HepG2 (cell line): ENCODE data around the gene BZW1. TPM values are rescaled to one million over a fixed set of nuclear protein-coding genes. Genes with fewer than 3 reads are reported as not detected.
A peak's percentile ranks its signal among the peaks of the same experiment; 100 is the strongest.

Experiments used
- BCLAF1 ChIP-seq: fragments of 450-650 bp; IDR thresholded peaks from 2 replicates; pipeline ENCODE4 v1.6.1; 2017; ENCODE audit warnings: mild to moderate bottlenecking
- CAMTA2 ChIP-seq: sonication (generic); formaldehyde crosslinking; IDR thresholded peaks from 2 replicates; pipeline ENCODE4 v1.4.0; 2020; ENCODE audit warnings: mild to moderate bottlenecking, missing genetic modification reagents, borderline replicate concordance
- EEA1 ChIP-seq: sonication (generic); formaldehyde crosslinking; IDR thresholded peaks from 2 replicates; pipeline ENCODE4 v1.5.1; 2020; ENCODE audit warnings: mild to moderate bottlenecking, missing genetic modification reagents, borderline replicate concordance
- FOSL1 ChIP-seq: sonication (generic); formaldehyde crosslinking; IDR thresholded peaks from 2 replicates; pipeline ENCODE4 v1.9.0; 2021; ENCODE audit warnings: missing genetic modification reagents, borderline replicate concordance
- KDM1A ChIP-seq: IDR thresholded peaks from 2 replicates; pipeline ENCODE4 v1.6.1; 2016; ENCODE audit warnings: missing compliant biosample characterization
- KMT2A ChIP-seq: sonication (generic); formaldehyde crosslinking; IDR thresholded peaks from 2 replicates; pipeline ENCODE4 v1.4.0; 2020; ENCODE audit warnings: missing genetic modification reagents
- POLR2A ChIP-seq, 2 experiments: IDR thresholded peaks; 2 replicates each; pipeline ENCODE4 v1.6.1; 2011; ENCODE audit warnings: low read depth in 2 of 2, low read length in 2 of 2, mild to moderate bottlenecking in 1 of 2, moderate library complexity in 1 of 2; ENCODE audit not compliant: insufficient read depth in 1 of 2
- PPARG ChIP-seq: conservative IDR thresholded peaks from 2 replicates; pipeline ENCODE4 v1.6.1; 2016; ENCODE audit warnings: missing biosample characterization, missing genetic modification reagents
- PRMT3 ChIP-seq: sonication (generic); formaldehyde crosslinking; IDR thresholded peaks from 2 replicates; pipeline ENCODE4 v1.8.1; 2022; ENCODE audit warnings: low read depth, mild to moderate bottlenecking, moderate library complexity, missing genetic modification reagents, borderline replicate concordance
- SALL1 ChIP-seq: sonication (generic); formaldehyde crosslinking; IDR thresholded peaks from 2 replicates; pipeline ENCODE4 v1.8.0; 2022; ENCODE audit warnings: mild to moderate bottlenecking, missing genetic modification reagents
- SMC3 ChIP-seq: IDR thresholded peaks from 2 replicates; pipeline ENCODE4 v1.6.1; 2011; ENCODE audit warnings: low read length, improper control_type of control experiment
- SPEN ChIP-seq: sonication (generic); formaldehyde crosslinking; IDR thresholded peaks from 2 replicates; pipeline ENCODE4 v1.5.1; 2020; ENCODE audit warnings: low read depth, mild to moderate bottlenecking, missing genetic modification reagents
- TGIF2 ChIP-seq: IDR thresholded peaks from 2 replicates; pipeline ENCODE4 v1.6.1; 2016; ENCODE audit warnings: control low read depth, missing compliant biosample characterization
- THAP9 ChIP-seq: sonication (generic); formaldehyde crosslinking; IDR thresholded peaks from 2 replicates; pipeline ENCODE4; 2020; ENCODE audit warnings: missing genetic modification reagents, mild to moderate bottlenecking, borderline replicate concordance
- TOE1 ChIP-seq: sonication (generic); formaldehyde crosslinking; IDR thresholded peaks from 2 replicates; pipeline ENCODE4 v1.4.0; 2020; ENCODE audit warnings: mild to moderate bottlenecking, missing genetic modification reagents
- U2AF1 ChIP-seq: fragments of 200-400 bp; formaldehyde crosslinking; optimal IDR thresholded peaks from 2 replicates; pipeline ENCODE3; 2017; ENCODE audit warnings: mild to moderate bottlenecking, low read depth, low read length
- ZBTB42 ChIP-seq: sonication (generic); formaldehyde crosslinking; IDR thresholded peaks from 2 replicates; pipeline ENCODE4 v1.5.0; 2020; ENCODE audit warnings: mild to moderate bottlenecking, missing genetic modification reagents
- ZBTB7B ChIP-seq: sonication (generic); formaldehyde crosslinking; IDR thresholded peaks from 2 replicates; pipeline ENCODE4 v1.4.0; 2020; ENCODE audit warnings: missing genetic modification reagents
- ZFX ChIP-seq: sonication (generic); formaldehyde crosslinking; IDR thresholded peaks from 2 replicates; pipeline ENCODE4 v1.4.0; 2020; ENCODE audit warnings: mild to moderate bottlenecking, low read depth, missing genetic modification reagents, moderate library complexity
- ZNF329 ChIP-seq: sonication (generic); formaldehyde crosslinking; IDR thresholded peaks from 2 replicates; pipeline ENCODE4 v1.9.0; 2021; ENCODE audit warnings: low read depth, mild to moderate bottlenecking, missing genetic modification reagents
- ZNF558 ChIP-seq: sonication (generic); formaldehyde crosslinking; IDR thresholded peaks from 2 replicates; pipeline ENCODE4 v1.9.0; 2022; ENCODE audit warnings: mild to moderate bottlenecking, missing genetic modification reagents, borderline replicate concordance
- ZNF749 ChIP-seq: sonication (generic); formaldehyde crosslinking; IDR thresholded peaks from 2 replicates; pipeline ENCODE4 v1.8.0; 2022; ENCODE audit warnings: mild to moderate bottlenecking, missing genetic modification reagents, moderate library complexity, borderline replicate concordance
- ZNF839 ChIP-seq: sonication (generic); formaldehyde crosslinking; IDR thresholded peaks from 2 replicates; pipeline ENCODE4 v1.4.0; 2020; ENCODE audit warnings: missing genetic modification reagents, mild to moderate bottlenecking, borderline replicate concordance
- ZNF891 ChIP-seq: sonication (generic); formaldehyde crosslinking; IDR thresholded peaks from 2 replicates; pipeline ENCODE4 v1.5.0; 2020; ENCODE audit warnings: mild to moderate bottlenecking, missing genetic modification reagents
- ZUFSP ChIP-seq: sonication (generic); formaldehyde crosslinking; IDR thresholded peaks from 2 replicates; pipeline ENCODE4 v1.9.0; 2021; ENCODE audit warnings: missing genetic modification reagents, mild to moderate bottlenecking, borderline replicate concordance
- polyA plus RNA-seq, 8 experiments: library from polyadenylated mRNA; depleted of rRNA in 3 of 8; stranded (reverse) in 7 of 8; unstranded in 1 of 8; fragments of >200 nt; fragmentation: Illumina TruSeq in 4 of 8; extraction: Trizol in 4 of 8; gene quantifications; 2 replicates each; pipeline versions ENCODE4 v1.2.1 to v1.2.3, GENCODE V29; 2011 to 2016; ENCODE audit warnings: low read depth in 4 of 8, missing spikeins in 1 of 8, mixed read lengths in 1 of 8; ENCODE audit not compliant: insufficient read depth in 1 of 8
- total RNA-seq, 5 experiments: library from RNA; depleted of rRNA; stranded (reverse); fragments of >200 nt; fragmentation: Illumina TruSeq; extraction: Trizol; gene quantifications; 2 replicates each; pipeline ENCODE4 v1.2.3, GENCODE V29; 2016; ENCODE audit warnings: low read depth in 1 of 5

Gene BZW1
- total and polyA plus RNA-seq, 2 of the 13 experiments (the other 11 are each of a cell fraction or from before 2014, with no cell fraction given): 106 to 384 TPM

- TF ChIP-seq BCLAF1: no peak
- no peak for TF ChIP-seq CAMTA2
- TF ChIP-seq ZUFSP (CRISPR knock-in tag): no peak
- TF ChIP-seq PRMT3 (CRISPR knock-in tag): 0 out of 2 replicates have a peak, but pooled peaks have one; percentile 23
- TF ChIP-seq TOE1: no peak
- TF ChIP-seq ZNF749 (CRISPR knock-in tag): 0 out of 2 replicates have a peak, but pooled peaks have one; percentile 15
- TF ChIP-seq ZNF558 (CRISPR knock-in tag): no peak
- TF ChIP-seq SMC3: peak; percentile 17; the same call in 1 of the 2 replicates
- 0 out of 2 replicates have a peak, but pooled peaks have one; percentile 23 for TF ChIP-seq ZNF839 (CRISPR knock-in tag)
- TF ChIP-seq U2AF1: no peak
- no peak for TF ChIP-seq ZNF329 (CRISPR knock-in tag)
- TF ChIP-seq SALL1 (CRISPR knock-in tag): peak; percentile 20; the same call in 1 of the 2 replicates
- no peak for TF ChIP-seq PPARG (CRISPR knock-in tag)
- 0 out of 2 replicates have a peak, but pooled peaks have one; percentile 63 for TF ChIP-seq EEA1 (CRISPR knock-in tag)
- 0 out of 2 replicates have a peak, but pooled peaks have one; percentile 12 for TF ChIP-seq ZNF891 (CRISPR knock-in tag)
- no peak for TF ChIP-seq TGIF2 (CRISPR knock-in tag)
- TF ChIP-seq THAP9: 0 out of 2 replicates have a peak, but pooled peaks have one; percentile 60
- no peak for TF ChIP-seq KDM1A (CRISPR knock-in tag)
- no peak for TF ChIP-seq ZBTB7B
- no peak for TF ChIP-seq FOSL1 (CRISPR knock-in tag)
- TF ChIP-seq ZFX: peak; percentile 9; the same call in 1 of the 2 replicates
- TF ChIP-seq SPEN (CRISPR knock-in tag): no peak
- TF ChIP-seq ZBTB42 (CRISPR knock-in tag): 0 out of 2 replicates have a peak, but pooled peaks have one; percentile 6
- no peak for TF ChIP-seq KMT2A (CRISPR knock-in tag)
- TF ChIP-seq POLR2A (IDR thresholded peaks at IDR 0.05; ENCODE audit: insufficient read depth in 1 of 2, low read depth in 2 of 2, low read length in 2 of 2): peak in 1 of 2 experiments; percentile 64; a peak in 2 of 4 replicates
Measured at GRCh38 chr2:200810998-200811332, 745 bp upstream of the BZW1 start (continued).
